ENCODE data around the gene NT5DC3.

DNA sequence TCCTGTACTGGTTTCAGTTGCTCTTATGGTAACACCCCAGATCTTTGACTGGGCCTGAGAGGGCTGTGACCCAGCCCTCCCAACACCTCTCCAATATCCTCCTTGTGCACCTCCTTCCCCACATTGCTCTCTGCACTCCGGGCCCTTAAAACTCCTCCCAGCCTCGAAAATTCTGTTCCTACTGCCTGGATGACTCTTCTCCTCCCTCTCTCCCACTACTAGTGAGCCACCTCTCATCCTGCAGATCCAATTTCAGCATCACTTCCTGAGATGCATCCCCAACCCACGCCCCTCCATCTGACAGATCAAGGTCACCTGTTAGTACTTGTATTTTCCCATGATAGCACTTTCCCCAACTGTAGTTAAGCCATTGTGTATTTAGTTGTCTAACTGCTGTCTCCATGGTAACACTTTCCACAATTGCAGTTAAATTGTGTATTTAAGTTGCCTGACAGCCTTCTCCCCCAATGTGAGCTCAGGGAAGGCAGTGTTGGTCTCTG is 11.5 kb upstream of the NT5DC3 start:
- TF ChIP-seq POLR2A (IDR thresholded peaks at IDR 0.05; ENCODE audit: low read length): no peak
- TF ChIP-seq GATA1 (IDR thresholded peaks at IDR 0.05; ENCODE audit: low read depth, low read length): no peak

Measured in erythroblast (primary cell).